GM21515 (cell line): ENCODE results near the gene CRYBB1.

ENCODE experiments used
- ATAC-seq: cut with Tn5 transposase; IDR thresholded peaks from one replicate; pipeline ENCODE4 v1.9.1; 2021; ENCODE audit not compliant: unreplicated experiment

CRYBB1 gene

DNA sequence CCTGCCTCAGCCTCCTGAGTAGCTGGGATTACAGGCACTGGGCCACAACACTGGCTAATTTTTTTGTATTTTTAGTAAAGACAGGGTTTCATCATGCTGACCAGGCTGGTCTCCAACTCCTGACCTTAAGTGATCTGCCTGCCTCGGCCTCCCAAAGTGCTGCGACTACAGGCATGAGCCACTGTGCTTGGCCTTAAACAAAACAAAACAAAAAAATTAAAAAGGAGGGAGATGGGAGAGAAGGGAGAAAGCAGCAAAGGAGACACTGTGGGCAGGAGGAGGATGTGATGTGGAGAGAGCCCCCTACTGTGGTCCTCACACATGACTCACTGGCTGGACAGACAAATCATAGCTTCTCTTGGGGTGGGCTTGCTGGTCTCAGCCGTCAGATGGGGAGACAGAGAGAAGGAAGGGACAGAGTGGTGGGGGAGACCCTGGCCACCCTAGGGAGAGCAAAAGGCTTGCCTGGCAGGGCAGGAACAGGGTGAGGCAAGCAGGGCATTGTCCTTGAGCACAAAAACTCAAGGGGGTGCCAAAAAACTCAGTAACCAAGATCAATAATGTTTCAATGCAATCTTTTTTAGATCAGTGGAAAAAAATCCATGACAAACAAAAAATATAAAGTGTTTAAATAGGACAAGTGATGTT lies 59.5 kb downstream of the CRYBB1 start:
- no peak for ATAC-seq

DNA sequence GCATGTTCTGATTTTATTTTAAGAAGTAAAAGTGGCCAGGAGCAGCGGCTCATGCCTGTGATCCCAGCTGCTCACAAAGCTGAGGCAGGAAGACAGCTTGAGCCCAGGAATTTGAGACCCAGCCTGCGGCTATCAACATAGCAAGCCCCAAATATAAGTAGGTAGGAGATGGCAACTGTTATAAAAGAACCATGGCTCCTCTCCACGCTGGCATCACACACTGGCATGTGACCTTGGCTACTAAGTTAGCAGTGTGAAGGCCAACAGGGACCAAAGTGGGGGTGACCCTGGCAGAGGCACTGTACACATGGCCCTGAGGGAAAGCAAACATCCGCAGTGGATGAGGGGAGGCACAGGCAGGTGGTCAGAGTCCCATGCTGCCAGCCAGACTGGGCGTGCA lies 60.9 kb downstream of the CRYBB1 start:
- no peak for ATAC-seq

DNA sequence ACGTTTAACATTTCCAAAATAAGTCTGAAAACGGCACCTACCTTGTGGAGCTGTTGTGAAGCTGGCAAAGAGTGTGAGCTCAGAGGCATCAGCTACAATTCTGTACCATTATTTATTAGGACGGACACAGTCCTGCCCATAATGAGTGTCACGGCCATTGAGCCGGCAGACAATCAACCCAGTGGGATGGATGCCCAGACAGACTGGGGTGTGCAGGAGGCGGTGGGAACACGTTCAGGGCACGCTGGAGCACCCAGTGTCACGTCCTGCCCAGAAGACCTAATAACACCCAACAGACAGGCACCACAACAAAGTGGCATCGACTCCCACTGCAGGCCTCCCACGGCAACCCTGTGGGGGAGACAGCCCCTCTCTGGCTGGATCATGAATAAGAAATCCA lies 62.3 kb downstream of the CRYBB1 start:
- no peak for ATAC-seq

DNA sequence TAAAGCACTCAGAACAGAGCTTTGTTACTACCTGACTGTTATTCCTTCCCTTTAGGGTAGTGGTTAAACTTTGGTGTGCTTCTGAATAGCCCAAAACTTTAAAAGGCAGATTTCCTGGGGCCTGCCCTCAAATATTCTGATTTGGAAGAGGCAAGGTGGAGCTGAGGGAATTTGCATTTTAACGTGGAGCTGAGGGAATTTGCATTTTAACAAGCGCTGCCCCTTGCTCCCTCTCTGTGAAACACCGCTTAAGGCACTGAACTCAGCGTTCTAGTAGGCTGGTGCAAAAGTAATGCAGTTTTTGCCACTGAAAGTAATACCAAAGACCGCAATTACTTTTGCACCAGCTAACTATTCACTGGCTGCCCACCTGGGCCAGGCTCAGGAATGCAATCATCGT lies 62.9 kb downstream of the CRYBB1 start:
- ATAC-seq: no peak

DNA sequence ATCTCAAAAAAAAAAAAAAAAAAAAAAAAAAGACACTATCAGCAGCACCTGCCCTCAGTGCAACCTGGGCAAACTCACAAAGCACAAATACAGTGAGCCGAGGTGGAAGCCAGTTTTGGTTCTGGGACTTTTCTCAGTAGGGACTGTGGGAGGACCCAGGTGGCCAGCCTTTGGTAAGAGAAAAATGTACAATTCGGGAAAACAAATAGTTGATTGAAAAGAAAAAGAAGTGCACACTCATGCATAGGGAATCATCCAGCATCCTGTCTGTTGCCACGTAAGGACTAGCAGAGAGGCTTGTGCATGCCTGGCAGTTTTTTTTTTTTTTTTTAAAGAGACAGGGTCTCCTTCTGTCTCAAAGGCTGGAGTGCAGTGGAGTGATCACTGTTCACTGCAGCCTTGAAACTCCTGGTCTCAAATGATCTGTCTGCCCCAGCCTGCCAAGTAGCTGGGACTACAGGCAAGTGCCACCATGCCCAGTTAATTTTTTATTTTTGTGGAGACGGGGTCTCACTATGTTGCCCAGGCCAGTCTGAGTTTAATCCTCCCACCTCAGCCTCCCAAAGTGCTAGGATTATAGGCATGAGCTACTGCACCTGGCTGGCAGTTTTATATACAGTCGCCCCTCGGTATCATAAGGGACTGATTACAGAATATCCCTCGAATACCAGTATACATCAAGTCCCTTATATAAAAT lies 64.6 kb downstream of the CRYBB1 start:
- no peak for ATAC-seq

DNA sequence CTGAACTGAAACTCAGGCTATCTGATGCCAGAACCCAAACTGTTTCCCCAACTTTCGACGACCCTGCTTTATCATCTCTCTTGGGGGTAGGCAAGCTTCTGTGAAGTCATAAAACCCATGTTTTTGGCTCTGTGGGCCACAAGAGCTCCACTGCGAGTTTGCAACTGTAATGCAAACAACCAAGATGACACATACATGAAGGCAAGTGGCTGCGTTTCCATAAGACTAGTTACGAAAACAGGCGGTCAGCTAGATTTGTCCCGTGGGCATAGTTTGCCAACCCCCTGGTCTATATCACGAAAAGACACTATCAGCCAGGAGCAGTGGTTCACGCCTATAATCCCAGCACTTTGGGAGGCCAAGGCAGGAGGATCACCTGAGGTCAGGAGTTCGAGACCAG lies 65.4 kb downstream of the CRYBB1 start:
- no peak for ATAC-seq

DNA sequence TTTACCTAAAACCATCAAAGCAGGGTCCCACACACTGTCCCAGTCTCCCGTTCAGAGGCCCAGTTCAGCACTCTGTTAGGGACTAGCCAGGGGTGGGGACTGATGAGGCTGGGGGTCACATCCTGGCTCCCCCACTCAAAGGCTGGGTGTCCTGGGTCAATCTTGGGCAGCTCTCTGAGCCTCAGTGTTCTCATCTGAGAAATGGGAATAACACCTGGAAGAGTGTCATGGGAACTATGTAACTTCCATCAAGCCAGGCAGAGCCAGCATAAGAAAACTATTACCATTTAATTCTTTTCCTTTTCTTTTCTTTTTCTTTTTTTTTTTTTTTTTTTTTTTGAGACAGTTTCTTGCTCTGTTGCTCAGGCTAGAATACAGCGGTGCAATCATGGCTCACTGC lies 66.3 kb downstream of the CRYBB1 start:
- ATAC-seq: no peak

DNA sequence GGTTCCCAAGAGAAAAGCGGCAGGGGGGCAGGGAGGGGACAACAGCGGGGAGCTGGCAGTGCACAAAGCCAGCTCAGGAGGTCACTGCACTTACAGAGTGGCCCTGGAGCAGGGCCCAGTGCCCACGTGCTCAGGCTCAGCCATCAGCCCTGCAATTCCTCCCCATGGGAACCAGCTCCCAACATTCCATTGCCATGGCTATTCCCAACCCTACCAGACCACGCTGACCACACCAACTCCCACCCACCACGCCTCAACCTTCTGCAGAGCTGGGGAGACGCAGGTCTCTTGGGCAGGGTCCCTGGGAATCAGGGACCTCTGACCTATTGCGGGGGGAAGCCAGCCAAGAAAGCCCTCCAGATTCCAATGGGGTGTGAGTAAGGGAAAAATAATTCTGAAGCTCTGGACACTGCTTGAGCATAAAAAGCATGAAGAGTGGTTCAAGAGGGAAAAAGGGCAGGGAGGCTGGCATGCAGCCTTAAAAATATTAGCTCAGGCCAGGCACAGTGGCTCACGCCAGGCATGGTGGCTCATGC lies 67.3 kb downstream of the CRYBB1 start:
- ATAC-seq: no peak

DNA sequence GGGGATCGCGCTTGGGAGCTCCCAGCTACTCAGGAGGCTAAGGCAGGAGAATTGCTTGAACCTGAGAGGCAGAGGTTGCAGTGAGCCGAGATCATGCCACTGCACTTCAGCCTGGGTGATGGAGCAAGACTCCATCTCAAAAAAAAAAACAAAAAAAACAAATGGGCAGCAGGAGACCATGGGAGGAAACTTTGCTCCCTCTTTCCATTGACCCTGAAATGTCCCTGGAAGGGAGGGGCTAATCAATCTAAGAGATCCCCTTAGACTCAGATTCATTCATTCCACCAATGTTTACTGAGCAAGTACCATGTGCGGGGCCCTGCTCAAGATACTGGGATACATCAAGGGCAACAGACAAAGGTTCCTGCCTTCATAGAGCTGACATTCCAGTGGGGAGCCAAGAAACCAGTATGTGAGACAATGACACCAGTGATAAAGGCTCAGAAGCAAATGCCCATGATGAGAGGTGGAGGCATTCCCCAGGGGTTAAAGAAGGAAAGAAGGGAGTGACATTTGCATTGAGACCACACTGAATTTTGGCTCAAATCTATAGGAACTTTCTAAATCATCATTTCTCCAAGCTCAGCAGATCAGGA lies 67.8 kb downstream of the CRYBB1 start:
- ATAC-seq: no peak
